C1 segment of cervical spinal cord (tissue), 14 donors: ENCODE measurements around the gene MCAT.
"Not testable (repeated sequence)": the region's sequence is repeated elsewhere in the genome, so short reads cannot be mapped to it uniquely, and the experiment has no call there.

Source experiments
- DNase-seq, 14 donors: peaks; one replicate each; lab custom pipeline; 2025; lab: John Stamatoyannopoulos, UW

MCAT gene

DNA sequence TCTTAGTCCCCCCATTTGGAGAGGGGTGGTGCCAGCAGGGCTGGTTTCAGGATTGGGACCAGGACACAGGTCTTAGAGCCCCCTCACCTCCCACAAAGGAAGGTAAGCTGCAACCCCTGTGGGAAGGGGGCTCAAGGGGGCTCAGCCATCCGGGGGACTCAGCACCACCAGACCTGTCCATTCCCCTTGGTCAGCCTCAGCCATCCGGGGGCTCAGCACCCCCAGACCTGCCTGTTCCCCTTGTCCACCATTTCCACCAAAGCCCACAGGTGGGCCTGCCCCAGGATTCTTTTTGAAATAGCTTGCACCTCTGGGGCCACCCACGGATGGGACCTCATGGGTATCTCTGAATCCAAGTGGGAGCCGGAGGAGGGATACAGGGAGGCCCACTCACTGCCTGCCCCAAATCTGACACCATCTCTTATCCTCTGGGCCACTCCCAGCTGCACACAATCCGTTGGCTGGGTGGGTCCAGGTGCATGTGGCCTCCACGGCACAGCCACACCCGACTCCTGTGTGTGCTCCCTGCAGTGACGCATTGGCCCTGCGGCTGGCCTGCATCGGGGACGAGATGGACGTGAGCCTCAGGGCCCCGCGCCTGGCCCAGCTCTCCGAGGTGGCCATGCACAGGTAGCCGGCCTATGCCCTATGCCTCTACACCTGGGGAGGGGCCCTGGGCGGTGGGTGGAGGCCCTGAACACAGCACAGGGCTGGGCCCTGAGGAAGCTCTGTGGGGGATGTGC is 15.9 kb downstream of the MCAT start:
- DNase-seq = no peak

DNA sequence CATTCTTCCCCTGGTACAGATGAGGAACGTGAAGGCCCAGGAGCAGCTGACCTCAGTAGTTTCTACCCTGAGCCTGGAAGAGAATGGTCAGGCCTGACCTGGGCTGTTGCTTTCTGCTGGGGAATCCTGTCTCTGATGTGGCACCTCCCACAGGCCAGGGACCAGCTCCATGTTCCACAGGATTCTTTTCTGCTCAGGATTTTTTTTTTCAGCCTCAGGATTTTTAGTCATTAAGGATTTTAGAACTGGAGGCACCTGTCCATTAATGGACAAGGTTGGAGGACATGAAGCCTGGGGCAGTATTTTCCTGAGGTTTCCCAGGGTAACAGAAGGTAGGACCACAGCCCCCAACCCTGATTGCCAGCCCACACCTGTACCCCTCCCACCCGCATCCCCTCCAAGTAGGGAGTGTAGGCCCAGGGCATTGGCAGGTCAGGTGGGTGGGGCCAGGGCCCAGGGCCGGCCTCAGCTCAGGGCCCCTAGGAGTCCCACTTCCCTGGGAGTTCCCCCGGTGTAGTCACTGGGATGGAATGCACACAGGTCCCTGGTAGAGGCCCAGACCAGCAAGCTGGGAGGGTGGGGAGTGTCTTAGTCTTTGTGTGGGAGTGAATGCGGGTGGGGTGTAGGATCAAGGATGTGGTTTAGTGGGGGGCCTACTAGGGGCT is 16.6 kb downstream of the MCAT start:
- no peak for DNase-seq

DNA sequence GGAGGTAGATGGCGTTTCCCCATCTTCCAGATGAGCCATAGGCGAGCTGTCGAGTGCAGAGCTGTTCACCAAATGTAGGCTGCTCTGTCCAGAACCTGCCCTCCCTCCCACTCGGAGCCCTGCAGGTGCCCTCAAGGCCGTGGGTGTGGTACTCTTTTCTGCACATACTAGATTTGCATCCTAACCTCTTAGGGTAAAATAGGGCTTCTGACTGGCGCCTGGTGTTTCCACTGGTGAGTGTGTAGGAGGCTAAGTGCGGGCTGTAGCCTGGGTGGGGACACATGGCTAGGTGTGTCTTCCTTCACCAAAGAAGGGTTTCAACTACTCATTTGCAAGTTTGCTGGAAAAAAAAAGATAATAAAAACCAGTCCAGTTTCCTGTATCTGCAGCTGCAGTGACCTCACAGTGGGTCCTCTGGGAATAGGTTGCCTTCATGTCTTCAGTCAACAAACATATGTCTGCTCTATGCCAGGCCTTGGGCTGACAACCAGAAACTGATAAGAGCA is 24.2 kb downstream of the MCAT start:
- no peak for DNase-seq

DNA sequence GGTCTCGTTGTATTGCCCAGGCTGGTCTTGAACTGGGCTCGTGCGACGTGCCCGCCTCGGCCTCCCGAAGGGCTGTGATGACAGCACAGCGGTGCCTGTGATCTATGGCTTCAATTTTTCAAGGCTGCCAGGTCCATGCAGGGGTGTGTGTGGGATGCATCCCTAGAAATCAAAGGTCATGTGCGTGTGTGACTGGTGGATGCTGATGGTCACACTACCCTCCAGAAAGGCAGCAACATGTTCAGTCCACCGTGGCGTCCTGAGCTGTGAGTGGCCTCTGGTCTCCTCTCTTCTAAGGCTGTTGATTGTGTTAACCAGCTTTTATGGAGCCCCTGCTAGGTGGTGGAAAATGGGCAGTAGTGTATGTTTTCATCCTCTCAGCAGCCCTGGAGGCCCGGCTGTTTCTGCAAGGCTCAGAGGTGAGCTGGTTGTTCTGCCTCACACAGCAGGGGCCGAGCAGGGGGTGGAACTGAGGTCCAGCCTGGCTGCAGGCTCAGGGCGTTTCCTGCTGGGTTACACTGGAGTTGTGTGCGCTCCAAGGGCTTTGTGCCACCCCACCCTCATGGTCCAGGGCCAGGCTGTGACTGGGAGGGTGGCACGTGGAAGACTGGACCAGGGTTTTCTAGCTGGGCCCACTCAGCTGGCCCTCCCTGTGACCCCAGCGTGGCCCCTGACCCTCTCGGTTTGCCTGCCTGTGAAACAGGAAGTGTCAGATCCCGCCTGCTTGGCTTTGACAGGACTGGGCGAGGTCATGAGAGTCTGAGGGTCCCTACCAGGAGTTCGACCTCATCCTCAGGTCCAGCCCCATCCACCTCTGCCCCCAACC is 25.0 kb downstream of the MCAT start:
- DNase-seq = no peak

DNA sequence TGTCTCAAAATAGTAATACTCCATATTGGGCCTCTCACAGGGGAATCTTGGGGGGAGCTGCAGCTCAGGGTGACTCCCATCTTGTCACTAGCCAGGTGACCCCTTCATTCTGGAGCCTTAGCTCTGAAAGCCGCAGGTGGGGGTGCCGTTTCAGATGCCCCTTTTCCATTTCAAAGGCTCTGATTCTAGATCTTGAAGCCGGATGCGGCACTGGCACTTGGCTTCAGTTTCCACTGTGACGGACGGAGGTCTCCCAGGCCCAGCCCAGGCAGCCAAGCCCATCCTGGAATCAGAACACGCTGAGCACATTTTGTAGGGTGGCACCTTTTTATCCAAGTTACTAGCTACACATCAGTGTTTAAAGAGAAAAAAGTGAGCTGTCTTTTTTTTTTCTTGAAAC is 26.3 kb downstream of the MCAT start:
- no peak for DNase-seq

DNA sequence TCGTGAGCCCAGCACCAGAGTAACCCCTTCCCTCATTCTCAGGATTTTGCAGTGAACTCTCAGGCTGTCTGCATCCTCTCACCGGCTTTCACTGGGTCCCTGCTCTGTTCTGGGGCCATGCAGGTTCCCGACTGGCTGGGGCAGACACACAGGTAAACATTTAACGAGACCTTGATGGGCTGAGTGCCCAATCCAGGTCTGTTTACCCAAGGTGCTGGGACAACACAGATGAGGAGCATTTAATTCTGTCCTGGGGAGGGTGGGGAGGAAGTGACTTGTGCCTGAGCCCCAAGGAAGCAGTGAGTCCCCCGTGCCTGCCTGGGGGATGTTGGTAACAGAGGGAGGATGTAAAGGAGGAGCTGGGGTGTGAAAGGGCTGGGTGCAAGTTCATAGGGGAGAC is 28.2 kb downstream of the MCAT start:
- no peak for DNase-seq

DNA sequence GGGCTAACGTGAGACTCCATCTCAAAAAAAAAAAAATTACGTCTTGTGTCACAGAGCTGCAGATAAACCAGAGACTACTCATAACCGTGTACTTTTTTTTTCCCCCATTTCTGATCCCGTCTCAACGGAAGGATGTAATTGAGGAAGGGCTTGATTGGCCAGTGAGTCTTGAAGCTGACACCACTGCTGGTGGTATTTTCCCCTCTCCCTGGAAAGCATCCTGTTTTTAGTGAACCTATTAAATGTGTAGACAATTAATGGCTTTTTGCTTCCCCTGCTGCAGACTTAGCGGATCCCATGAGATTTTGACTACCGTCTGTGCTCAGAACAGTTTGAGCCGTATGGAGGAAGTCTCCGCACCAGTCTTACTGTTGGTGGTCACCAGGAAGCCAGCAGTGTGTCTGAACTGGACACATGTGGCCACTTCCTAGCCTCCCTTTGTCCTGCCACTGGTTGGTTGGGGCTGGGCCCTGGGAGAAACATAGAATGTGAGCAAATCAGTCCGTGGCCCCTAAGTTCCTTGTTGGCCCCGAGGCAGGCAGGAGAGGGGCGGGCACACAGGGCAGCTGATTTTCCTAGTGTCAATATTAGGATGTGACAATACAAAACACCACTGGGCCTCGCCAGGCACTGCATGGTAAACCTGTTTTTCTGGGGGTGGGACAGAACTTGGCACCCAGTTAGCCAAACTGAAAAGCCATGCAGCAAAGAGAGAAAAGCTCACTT is 29.5 kb downstream of the MCAT start:
- no peak for DNase-seq

DNA sequence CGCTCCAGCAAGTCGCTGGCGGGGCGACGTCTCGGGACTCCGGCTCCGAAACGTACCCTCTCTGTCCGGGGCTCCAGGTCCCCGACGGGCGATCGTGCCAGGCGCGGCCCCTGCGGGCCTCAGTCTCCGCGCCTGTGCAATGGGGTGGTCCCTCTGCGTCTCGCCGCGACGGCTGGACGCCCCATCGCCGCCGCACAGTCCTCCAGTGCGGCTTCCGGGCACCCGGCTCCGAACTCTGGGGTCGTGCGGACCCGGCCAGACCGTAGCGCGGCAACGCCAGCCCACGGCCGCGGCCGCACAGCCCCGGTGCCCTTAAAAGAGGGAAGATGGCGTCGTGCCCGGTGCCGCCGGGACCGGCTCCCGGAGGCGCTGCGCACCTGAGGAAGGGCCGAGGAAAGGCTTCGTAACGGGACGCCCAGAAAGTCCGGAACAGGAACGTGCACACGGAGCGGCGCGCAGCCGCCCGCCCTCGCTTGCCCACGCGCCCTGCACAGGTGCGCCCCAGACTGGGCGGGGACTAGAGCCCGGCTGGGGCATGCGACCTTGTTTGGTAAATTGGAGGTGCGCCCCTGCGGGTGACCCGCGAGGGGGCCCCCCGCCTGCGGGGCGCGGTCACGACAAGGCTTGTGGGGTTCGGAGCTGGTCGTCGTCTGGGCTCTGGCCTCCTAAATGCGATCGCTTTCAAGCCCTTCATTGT is 32.1 kb downstream of the MCAT start:
- no peak for DNase-seq

DNA sequence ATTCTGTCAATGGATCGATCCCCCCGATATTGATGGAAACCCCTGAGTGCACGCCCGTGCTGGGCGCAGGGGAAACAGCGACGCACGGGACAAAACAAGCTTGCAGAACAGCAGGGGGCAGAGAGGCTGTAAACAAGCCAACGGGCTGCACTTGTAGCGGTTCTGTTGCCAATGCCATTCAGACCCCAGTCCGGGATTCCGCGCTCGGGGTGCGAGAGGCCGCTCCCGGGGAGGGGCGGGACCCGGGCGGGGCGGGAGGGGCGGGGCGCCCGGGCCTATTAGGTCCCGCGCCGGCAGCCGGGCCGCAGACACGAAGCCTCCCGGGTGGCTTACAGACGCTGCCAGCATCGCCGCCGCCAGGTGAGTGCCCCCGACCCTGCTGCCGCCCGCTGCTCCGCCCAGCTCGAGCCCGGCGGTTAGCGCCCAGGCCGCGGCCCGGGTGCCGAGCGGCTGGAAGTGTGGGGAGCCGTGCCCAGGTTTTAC is 32.7 kb downstream of the MCAT start, which contains the start of gene BIK:
BIK (plus strand) TSS at position 307 of the 483 bp plus-strand sequence. CDS start 13,273 bp downstream, outside the sequence.
- no peak for DNase-seq

DNA sequence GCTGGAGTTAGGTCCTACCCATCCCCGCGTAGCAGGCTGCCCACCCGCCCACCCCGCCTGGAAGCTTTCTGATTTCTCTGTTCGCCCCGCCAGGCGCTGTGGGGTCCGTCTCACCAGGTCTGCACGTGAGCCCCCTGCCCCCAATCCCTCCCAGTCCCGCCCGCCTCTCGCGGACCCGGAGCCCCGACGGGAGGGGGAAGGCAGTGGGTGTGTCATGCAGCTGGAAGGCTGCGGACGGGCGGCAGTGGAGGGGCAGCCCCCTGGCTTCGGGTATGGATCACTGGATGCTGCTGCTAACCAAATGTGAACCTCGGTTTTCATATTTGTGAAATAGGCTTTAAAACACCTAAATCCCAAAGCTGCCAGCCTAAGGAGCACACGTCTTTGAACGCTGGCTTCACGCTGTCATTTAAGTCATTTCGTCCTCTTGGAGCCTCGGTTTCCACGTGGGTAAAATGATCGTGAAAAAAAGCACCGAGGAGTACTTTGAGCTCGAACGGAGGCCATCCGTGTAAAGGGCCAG is 33.2 kb downstream of the MCAT start:
- DNase-seq = no peak

DNA sequence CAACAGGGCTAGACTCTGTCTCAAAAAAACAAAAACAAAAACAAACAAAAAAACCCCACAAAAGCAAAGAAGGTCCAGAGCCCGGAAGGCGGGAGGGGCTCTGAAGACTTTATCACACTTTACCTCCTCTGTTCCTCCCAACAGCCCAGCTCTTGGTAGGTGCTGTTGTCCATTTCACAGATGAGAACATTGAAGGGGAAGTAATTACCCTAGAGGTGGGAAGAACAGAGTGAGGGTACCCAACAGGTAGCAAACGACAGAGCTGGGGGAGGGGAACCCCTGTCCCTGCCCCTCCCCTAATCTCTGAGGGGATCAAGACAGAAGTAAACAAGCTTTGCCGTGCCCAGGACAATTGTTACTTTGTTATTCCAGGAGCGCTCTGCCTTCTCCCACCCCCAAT is 33.7 kb downstream of the MCAT start:
- DNase-seq = no peak

DNA sequence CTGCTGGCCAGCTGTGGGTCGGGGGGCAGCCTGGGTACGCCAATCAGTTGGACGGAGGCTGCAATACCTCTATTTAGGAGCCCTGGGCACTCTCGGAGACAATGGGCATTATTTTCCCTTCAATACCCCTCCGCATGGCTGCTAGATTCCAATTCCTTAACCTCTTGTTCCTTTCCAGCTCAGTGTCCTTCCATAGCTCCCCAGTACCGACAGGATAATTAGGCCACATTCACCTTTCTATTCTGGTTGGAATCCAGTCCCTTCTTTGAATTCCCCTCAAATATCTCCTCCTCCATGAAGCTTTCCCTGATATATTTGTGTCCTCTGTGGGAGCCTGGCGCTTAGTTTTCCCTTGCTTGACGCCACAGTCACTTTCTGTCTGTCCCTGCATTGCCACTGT is 36.9 kb downstream of the MCAT start:
- DNase-seq = no peak

DNA sequence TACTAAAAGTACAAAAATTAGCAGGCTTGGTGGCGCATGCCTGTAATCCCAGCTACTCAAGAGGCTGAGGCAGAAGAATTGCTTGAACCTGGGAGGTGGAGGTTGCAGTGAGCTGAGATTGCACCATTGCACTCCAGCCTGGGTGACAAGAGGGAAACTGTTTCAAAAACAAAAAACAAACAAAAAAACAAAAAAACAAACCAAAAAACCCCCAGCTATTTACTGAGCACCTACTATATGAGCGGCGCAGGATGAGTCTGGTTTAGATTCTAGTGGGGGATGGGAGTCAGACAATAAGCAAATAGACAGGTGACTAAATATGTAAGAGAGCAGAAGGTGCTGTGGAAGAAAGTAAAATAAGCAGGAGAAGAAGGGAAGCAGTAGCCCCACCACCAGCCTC is 38.2 kb downstream of the MCAT start:
- DNase-seq = not testable (repeated sequence)

DNA sequence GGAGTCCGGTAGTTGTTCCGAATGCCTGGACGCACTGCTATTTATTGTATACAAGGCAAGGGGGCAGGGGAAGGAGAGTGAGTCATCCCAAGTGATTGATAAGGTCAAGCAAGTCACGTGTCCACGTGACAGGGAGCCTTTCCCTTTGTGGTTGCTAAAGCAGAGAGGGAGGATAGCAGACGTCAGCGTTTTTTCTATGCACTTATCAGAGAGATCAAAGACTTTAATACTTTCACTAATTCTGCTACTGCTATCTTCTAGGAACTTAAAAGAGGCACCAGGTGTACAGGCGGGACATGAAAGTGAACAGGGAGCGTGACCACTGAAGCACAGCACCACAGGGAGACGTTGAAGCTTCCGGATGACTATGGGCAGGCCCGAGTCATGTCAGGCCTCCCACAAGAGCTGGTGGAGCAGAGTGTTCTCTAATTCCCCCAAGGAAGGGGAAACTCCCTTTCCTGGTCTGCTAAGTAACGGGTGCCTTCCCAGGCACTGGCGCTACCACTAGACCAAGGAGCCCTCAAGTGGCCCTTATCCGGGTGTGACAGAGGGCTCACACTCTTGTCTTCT is 39.1 kb downstream of the MCAT start:
- DNase-seq = not testable (repeated sequence)

DNA sequence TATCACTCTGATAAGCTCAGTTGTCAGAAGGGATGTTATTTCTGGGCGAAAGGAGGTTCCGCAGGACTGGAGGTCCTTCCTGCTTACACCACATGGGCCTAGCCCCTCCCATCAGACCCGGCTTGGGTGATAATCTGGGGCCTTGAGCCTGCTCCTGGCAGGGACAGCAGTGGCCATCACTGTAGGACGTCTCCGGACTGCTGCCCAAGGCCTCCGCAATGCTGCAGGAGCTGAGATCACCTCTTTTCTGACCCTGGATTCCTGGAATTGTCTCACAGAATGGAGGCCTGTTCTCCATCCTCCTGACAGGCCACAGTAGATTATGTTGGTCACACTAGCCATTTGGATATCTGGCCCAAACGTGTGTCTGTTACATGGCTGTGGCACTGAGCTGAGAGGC is 41.9 kb downstream of the MCAT start:
- DNase-seq = no peak

DNA sequence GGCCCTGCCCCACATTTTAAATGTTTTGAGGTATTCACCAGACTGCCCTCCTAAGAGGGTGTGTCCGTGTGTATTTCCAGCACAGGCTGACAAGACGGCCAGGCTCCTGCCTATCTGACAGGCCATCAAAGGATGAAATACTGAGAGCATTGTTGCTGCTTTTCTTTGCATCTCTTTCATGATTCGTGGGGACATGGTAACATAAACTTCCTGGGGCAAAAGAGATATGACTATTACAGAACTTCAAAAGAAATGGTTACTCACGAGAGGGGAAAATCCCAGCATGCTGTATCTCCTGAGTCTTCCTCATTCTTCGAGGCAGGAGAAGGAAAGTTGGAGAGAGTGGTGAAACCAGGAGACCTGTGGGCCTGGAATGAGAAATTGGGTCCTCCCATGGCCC is 43.0 kb downstream of the MCAT start:
- no peak for DNase-seq

DNA sequence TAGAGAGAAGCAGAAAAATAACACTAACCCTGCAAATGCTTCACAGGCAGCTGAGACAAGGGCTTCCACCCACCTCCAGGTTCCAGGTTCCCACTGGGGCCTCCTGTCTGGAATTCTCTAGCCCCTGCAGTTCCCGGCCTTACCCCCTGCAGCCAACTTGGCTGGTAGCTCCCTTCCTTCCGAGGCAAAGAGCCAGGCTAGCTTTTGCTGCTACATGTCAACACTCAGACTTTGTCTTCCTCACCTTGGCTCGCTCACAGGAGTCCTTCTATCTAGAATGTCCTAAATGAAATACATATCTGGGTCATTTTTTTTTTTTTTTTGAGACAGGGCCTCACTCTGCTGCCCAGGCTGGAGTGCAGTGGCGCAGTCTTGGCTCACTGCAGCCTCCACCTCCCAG is 44.1 kb downstream of the MCAT start:
- no peak for DNase-seq

DNA sequence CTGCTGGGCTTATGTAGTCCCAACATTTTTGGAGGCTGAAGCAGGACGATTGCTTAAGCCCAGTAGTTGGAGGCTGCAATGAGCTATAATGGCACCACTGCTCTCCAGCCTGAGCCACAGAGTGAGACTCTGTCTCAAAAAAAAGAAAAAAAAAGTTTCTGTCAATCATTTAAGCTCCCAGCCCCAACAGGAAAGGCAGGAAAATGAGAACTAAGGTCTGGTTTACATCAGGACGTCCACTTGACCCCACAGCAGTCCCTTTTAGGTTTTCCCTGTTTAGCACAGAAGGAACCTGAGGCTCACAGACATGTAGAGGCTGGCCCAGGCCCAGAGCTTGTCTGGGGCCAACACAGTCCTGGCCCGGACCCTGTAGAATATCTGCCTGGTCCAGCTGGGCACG is 44.8 kb downstream of the MCAT start:
- DNase-seq = no peak

DNA sequence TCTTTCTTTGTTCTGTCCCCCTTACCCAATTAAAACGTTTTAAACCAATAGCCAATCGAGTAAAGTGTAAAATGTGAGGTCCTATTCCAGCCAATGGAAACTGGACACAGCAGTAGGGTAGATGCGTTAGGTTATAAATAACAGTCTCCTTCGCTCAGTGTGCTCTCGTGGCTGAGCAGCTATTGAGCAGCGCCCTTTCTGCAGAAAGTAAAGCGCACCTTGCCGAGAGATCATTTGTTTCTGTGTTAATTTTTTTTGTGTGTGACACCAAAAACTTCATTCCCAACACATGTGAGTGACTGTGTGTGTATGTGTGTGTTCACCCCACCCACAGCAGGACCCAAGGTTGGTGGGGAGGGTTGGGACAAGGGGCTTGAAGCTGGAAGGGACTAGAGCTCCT is 46.8 kb downstream of the MCAT start:
- no peak for DNase-seq

DNA sequence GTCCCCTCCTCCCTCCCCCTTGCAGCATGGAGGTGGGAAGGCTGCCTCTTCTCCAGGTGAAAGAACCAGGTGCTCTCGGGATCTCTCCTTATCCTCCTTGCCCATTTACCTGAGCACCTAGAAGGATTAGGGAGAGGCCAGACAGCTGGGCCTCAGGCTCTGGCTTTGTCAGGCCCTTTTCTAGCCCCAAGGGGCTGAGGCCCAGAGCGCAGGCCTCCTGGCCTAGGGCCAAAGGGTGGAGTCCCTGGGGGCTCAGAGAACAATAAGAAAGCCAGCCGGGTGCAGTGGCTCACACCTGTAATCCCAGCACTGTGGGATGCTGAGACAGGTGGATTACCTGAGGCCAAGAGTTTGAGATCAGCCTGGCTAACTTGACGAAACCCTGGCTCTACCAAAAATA is 48.6 kb downstream of the MCAT start:
- no peak for DNase-seq
